Glomerular endothelial cell (primary cell): ENCODE measurements around the gene ECE1. TPM values are rescaled to one million over a fixed set of nuclear protein-coding genes. Genes with fewer than 3 reads are reported as not detected.

ENCODE experiments used
- DNase-seq: peaks from one replicate; pipeline ENCODE4 v3.0.0-alpha.2; 2011; ENCODE audit warnings: low read depth, low spot score; ENCODE audit errors: extremely low read depth
- total RNA-seq: library from RNA; depleted of rRNA; stranded (reverse); fragments of >200 nt; gene quantifications from 2 replicates; pipeline ENCODE4 v1.2.3, GENCODE V29; 2015

Gene ECE1
- total RNA-seq, 1 donor from 2014 or later = 740 TPM

DNA sequence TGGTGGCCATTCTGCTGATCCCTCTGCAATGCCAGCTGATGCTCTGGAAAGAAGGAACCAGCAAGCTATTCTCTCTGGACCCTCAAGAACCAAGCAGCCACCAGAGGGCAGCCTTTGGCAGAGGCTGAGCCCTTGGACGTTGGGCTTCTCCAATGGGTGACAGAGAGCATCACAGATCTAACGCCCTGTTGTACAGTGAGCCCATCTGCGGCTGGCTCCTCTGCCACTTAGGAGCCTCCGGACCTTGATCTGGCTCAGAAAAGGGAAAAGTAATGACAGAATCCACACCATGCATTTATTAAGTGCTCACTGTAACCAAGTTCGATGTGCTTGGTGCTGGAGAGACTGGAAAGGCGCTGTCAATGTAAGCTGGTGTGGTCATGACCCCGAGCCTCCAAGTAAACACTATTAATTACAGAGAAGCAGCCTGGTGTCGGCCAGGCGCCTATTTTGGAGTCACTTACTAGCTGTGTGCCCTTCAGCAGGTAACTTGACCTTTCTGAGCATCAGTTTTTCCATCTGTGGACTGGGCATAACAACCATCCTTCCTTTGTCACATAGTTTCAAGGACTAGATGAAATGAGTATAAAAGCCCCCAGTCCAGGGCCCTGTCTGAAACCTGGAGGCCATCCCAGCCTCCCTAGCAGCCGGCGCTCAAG is 34.9 kb downstream of the ECE1 start:
- peak; percentile 68 for DNase-seq

DNA sequence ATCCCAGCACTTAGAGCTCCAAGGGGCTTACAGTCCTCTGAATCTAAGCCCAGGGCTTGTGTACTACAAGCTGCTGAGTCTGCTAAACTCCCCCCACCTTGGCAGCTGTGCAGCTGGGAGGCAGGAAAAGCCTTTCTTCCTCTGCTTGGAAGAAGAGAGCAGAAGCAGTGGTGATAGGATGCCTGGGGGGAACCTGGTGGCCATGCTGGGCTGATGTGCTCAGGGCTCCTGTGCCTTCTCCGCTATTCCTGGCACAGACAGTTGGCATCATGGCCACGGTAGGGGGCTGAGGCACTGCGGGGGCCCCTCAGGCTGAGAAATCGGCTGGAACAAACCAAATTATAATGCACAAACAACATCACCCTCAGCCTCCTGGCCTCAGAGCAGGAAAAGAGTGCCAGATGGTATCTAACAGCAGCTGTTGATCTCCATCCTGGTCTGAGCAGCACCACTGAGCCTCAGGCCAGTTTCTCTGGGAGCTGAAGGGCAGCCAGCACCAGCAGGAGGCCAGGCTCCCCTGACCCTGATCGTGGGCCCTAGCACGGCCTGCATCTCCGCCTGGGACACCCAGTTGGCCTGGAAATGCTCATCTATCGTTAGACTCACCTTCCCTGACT is 35.8 kb downstream of the ECE1 start:
- no peak for DNase-seq

DNA sequence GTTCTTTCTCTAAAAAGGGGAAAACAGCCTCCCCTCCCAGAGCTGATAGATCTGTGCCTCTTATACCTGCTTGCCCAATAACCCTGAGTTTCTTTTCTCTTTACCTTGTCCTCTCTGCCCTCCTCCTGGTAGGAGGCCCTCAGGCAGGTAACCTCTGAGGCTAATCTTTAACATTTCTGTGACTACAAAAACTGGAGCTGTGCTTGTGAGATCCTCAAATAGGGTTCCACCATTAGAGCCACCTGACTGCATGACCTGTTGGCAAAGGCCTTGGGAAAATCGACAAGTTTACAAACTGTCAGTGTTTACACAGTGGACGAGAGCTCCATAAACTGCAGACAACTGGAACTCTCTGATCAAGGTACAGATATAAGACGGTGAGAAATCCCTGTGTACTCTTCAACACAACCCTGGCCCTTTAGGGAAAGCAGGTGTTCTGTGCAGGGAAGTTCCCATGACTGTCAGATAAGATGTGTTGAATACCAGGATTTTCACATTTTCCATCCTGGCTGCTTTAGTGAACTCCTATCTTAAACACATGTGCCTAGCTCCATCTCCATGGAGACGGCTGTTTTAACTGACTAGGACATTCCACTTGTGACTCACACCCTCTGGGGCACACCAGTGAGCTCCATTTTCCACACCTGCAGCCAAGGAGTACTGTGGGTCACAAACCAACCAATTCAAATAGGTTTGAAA is 38.3 kb downstream of the ECE1 start:
- DNase-seq = no peak

DNA sequence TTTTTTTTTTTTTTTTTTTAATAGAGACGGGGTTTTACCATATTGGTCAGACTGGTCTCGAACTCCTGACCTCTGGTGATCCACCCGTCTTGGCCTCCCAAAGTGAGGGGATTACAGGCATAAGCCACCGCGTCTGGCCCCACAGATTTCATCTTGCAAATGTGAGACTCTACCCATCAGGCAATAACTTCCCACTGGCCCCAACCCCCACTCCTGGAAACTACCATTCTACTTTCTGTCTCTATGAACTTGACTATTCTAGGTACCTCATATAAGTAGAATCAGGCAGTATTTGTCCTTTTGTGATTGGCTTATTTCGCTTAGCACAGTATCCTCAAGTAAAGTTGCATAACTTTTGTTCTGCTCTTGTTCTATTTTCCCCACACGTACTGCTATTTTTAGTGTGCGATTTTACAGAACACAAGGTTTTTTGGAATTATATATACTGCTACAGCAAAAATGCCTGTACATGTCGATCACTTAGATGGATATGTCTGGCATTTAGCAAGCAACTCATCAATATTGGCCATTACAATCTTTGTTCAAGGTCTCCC is 40.2 kb downstream of the ECE1 start:
- no peak for DNase-seq

DNA sequence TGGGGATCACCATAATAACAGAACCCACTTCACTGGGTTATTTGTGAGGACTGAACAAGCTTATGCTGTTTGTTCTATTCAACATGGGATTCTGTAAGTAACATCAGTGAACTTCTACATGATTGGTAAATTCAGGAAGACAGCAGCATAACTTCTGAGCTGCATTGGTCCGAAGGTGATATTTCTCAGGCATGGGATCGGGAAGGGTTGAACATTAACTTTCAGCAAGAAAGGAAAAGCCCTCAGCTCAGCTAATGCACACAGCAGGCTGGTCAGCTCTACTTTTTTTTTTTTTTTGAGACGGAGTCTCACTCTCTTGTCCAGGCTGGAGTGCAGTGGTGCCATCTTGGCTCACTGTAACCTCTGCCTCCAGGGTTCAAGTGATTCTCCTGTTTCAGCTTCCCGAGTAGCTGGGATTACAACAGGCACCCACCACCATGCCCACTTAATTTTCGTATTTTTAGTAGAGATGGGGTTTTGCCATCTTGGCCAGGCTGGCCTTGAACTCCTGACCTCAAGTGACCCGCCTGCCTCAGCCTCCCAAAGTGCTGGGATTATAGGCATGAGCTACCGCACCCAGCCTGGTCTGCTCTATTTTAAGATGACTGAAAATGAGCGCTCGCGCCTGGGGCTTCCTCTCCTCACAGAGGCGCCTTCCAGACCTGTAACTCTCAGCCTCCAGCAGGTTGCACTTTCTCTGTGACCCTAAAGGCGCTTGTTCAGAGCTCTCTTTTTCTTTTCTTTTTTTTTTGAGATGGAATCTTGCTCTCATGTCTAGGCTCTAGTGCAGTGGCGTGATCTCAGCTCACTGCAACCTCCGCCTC is 42.2 kb downstream of the ECE1 start:
- no peak for DNase-seq

DNA sequence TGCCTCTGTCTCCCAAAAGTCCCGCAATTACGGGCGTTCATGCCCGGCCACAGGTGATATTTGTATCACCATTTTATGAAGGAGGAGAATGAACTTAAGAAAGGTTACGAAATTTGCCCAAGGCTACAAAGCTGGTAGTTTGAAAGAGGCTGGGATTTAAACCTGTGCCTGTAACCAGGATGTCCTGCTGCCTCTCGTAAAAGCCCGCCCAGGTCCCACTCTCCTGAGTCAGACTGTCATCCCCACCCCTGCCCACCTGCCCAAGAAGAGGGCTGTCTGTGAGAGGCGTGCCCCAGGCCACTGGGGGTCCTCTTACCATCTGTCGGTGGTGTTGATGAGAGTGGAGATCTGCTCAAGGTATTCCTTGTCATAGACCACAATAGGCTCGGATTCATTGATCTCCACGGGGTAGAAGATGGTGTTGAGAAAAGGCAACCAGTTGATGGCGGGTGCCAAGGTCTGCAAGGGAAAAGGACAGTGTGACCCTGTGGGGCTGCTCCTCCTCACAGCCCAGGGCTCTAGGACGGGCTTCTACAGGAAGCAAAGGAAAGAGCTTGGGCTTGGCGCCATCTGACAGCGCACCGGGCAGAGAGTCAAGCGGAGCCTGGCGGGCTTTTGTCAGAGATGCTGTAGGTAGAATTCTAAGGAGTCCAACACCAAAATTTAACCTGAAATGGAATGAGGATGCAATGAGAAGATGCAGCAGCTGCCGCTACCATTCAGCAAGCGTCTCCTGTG is 43.2 kb downstream of the ECE1 start:
- DNase-seq = no peak

DNA sequence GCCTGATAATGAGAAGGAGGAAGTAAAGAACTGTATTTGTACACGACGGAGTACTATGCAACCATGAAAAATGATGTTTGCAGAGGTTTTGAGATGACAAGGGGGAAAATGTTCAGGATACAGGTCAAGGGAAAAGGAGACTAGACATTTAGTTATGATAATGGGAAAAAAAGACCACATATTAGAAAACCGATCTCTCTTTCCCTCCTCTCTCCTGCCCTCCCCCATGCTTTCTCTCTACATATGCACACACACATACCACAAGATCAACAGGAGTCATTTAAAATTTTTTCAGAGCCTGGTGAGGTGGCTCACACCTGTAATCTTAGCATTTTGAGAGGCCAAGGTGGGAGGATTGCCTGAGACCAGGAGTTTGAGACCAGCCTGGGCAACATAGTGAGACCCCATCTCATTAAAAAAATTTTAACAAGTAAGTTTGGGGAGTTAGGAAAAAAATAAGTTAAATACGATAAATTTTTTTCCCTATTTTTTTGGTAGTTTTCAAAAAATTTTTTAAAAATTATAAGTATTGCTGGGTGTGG is 44.5 kb downstream of the ECE1 start:
- DNase-seq = no peak

DNA sequence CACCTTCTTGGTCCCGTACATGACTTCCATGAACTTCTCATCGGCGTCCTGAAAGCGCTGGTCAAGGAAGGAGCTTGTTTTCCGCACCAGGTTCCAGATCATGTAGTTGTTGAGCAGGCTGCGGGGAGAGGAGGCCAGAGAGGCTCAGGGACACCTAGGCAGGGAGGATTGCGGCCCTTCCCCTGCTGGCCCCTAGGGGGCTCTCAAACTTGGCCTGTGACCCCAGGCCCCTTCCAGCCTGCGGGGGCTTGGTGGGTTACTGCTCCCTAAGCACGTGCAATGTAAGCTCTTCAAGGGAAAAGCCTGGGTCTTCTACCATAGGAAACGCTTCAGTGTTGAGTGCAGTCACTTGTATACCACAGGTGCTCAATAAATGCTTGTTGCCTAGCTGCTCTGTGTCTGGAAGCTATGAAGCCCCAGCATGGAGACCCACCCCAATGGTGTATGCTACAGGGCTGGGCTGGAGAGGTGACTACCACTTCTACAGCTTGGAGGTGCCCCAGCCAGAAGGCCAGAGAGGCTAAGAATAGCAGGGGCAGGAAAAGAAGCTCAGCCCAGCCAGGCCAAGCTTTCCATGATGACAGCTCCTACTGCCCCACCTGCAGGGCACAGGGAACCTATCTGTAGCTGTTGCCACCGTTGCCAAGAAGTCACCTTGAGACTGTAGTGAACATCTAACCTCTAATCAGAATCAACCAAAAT is 45.1 kb downstream of the ECE1 start:
- DNase-seq = no peak

DNA sequence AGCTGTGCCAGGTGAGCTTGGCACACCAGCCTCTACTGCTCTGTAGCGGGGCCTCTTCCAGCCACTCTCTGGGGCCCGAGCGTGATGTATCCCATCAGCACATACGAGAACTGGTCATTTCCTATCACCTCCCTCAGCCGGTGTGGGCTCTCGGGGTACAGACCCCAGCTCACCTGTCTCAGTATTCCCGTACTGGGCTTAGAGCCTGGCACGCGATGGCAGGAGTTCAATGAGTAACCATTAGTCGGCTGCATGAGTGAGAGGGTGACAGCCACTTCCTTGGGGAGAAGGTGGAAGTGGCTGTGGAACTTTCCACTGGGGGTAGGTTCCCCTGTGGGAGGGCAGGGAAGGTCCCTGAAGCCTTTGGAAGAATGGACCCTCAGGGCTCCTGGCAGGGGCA is 46.1 kb downstream of the ECE1 start:
- no peak for DNase-seq

DNA sequence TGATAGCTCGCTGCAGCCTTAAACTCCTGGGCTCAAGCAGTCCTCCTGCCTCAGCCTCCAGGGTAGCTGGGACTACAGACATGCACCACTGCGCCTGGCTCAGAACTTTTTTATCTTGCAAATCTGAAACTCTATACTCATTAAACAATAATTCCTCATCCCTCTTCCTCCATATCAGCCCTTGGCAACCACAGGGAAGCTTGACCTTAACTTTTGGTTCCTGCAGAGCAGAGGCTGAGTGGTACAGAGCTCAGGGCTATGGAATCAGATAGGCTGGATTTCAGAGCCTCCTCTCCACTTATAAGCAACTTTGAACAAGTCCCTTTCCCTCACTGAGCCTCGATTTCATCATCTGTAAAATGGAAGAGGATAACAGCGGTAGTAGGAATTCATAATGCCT is 47.4 kb downstream of the ECE1 start:
- no peak for DNase-seq

DNA sequence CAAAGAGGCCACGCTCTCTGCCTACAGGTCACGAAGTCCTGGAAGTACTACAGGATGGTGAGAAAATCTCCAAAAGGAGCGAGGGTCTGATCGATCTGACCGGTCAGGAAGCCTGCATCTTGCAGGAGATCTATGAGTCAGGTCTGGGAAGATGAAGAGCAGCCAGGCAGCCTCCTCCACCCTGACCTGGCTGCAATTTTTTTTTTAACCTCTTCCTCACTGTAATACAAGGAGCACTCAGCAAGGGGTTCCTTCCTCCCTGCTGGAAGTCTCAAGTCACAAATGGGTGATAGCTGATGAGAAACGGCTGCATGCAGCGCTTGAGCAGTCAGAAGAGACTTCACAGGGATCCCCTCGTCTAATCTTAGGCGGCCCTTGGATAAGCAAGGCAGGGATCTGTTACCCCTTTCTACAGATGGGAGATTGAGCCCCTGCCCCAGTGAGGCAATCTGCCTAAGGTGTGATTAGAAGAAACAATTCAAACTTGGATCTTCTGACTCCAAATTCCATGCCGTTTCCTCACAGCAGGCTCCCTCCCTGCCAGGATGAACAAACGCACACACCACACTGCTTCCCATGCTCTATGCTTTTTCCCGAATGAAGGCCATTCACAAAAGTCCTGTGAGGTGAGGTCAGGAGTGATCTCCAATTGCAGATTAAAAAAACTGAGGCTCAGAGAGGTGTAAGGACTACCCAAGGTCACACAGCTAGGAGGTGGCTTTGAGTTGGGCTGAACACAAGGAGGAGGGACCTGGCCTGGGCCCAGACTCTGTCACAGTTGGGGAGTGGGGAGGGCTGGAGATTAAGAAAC is 48.3 kb downstream of the ECE1 start:
- DNase-seq = no peak

DNA sequence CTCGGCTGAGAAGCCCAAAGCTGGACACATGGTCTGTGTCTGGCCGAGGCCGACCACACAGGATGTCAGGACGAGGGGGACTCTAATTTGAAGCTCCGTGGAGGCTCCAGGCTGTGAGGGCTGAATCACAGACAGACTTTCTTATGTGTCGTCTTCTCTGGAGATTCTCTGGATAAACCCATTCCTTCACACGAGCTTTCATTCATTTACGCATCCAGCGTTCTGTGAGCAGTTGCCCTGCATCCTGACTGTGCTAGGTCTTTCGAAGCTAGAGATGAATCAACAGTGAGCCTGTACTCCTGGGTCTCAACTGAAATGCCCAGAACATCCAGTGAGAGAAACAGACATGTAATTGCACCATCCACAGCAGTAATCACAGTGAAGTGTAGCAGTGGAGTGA is 49.6 kb downstream of the ECE1 start:
- no peak for DNase-seq

DNA sequence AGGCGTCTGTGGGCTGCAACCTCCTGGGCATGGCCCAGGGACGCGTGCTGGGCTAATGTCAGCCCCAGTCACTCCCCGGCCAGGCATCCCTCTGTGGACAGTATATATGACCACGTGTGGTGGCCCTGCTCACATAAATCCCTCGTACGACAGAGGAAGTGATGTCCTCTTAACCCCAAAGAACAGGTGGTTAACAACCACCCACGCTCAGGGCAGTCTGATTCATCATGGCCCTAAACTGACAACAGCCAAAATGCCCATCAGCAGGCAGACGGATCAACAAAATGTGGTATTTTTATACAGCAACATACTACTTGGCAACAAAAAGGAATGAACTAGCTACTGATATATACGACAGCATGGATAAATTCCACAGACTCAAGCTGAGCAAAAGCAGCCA is 51.0 kb downstream of the ECE1 start:
- DNase-seq = no peak

DNA sequence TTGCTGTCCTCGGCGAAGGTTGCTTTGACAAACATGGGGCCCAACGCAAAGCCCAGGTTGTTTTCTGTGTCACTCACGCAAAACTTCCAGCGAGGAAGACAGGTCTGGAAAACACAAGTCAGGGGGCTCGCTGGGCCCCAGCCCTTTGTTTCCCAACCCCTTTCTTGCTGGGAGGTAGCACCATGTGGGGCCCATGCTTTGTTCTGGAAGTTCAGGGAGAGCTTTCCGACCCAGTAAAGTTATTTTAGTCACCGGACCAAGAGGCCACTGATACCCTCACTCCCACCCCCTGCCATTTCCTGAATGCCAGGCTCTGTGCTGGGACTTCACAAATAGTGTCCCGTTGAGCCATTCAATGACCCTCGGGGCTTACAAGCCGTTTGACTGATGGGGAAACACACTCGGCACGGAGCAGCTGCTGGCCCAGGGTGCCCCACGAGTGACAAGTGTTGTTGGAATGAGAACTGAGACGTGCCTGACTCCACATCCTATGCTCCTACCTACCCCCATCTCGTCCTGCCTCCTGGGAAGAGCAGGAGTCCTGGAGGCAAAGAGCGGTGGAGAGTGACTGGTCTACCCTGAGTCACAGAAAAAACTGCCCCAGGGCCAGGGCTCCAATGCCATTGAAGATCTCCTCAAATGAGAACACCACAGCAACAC is 52.0 kb downstream of the ECE1 start:
- DNase-seq = no peak

DNA sequence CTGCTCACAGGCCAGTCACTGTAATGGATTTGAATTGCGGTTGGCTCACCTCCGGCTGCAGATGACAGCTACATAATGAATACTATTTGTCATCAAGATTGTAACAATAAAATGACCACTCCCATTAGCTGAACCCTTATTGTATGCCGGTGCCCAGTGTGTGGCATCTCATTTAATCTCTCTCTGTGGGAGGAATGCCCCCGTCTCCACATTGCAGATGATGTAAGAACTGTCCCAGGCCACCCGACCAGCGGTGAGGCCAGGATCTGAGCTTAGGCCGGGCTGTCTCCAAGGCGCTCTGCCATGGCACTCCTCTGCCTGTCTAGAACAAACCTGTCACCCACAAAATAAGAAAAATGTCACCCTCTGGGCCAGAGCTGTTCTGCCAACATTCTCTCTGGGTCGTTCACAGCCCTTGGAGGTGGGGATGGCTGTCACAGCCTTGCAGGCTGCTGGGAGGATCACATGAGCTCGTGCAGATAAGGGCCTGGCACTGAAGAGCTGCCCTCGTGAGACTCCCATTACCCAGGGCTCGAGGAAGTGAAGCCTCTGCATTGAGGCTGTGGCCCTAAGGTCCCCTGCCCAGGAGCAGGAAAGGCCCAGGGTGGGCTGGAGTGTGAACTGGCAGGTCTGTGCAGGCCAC is 52.7 kb downstream of the ECE1 start:
- no peak for DNase-seq

DNA sequence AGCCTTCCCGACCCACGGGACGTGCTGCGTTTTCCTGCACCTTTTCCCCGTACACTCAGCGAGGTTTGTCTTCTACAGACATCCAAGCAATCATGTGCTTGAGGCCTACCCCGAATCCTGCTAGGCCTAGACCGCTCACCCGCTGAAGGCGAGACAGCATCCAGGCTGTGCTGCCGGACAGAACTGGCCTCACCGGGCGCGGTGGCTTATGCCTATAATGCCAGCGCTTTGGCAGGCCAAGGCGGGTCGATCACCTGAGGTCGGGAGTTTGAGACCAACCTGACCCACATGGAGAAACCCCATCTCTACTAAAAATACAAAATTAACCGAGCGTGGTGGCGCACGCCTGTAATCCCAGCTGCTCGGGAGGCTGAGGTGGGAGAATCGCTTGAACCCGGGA is 54.1 kb downstream of the ECE1 start:
- DNase-seq = no peak

DNA sequence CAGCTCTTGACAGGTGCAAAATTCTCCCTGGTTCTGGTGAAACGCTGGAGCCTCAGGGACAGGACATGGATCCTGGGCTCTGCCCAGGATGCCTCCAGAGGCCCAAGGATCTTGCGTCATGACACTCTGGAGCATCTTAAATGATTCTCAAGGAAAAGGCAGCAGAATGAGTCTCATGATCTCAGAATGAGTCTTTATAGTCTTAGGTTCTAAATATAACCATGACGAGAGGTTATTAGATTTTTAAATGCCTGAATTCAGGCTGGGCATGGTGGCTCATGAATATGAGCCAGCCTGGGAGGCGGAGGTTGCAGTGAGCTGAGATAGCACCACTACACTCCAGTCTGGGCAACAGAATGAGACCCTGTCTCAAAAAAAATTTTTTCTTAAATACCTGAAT is 55.5 kb downstream of the ECE1 start:
- DNase-seq = no peak

DNA sequence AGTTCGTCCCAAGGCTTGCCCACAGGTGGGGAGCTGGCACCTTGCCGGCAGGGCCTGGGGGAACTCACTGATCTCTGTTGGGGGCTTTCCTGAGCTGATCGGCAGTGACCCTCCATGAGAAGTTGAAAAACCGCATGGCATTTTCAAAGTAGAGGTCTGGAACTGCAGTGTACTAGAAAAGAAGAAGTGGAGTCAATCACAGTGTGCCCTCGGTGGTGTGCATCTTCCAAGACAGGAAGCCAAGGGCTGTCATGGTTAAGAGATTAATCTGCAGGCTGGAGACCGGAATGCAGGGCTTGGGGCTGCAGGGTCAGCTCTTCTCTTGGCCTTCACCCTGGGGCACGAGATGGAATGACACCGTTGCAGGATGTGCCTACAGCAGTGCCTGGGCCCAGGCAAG is 56.8 kb downstream of the ECE1 start:
- DNase-seq = no peak
